B cell (primary cell): Measurements from ENCODE around the gene TOX2.

ENCODE experiments used
- CTCF ChIP-seq: fragments of 200-600 bp; IDR thresholded peaks from one replicate; pipeline ENCODE4 v1.8.0; 2022; ENCODE audit warnings: antibody characterized with exemption, mild to moderate bottlenecking
- EZH2 ChIP-seq: IDR thresholded peaks from 2 replicates; pipeline ENCODE4 v1.6.1; 2012; ENCODE audit warnings: borderline replicate concordance, low read depth, mild to moderate bottlenecking, moderate library complexity, low read length; ENCODE audit not compliant: insufficient read depth, poor library complexity, severe bottlenecking

DNA sequence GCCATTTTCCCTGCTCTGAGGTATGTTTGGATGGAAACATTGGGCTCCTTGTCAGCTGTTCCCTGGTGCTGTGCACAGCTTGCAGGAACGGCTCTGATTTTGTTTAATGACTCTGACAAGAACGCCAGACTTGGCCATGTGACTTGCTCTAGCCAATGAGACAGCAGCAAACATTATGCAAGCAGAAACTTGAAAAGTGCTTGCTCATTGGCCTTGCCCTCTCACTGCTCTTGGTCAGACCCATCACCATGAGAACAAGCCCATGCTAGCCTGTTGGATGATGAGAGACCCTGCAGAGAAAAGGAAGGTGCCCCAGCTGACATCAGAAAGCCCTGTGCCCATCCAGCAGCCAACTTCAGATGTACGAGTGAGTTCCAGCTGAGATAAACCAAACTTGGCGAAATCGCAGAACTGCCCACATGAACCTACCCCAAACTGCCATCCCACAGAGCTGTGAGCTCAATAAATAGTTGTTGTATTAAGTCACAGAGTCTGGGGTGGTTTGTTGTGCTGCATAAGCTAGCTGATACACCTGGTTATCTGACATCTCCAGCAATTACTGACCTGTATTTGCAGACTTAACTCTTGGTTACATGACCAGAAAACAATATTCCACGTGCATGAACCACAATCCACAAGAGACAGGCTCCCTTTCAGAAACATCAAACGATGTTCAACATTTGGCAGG is 175.5 kb downstream of the TOX2 start:
- no peak for TF ChIP-seq CTCF
- TF ChIP-seq EZH2, result no peak
